Glutamatergic neuron (in vitro differentiated cells): ENCODE results near the gene ADIPOR2. TPM values are rescaled to one million over a fixed set of nuclear protein-coding genes. Genes with fewer than 3 reads are reported as not detected.

Source experiments
- DNase-seq: peaks from one replicate; pipeline ENCODE4 v3.0.0; 2022
- H3K27ac Mint-ChIP-seq: one replicate; pipeline ENCODE4 v1.8.0; 2020; ENCODE audit warnings: mild to moderate bottlenecking, mixed read lengths, inconsistent platforms; ENCODE audit not compliant: unreplicated experiment
- H3K27me3 Mint-ChIP-seq: one replicate; pipeline ENCODE4 v1.8.0; 2020; ENCODE audit warnings: mild to moderate bottlenecking, moderate library complexity, mixed read lengths, inconsistent platforms; ENCODE audit not compliant: unreplicated experiment
- H3K36me3 Mint-ChIP-seq: one replicate; pipeline ENCODE4 v1.8.0; 2020; ENCODE audit warnings: mild to moderate bottlenecking, mixed read lengths, inconsistent platforms; ENCODE audit not compliant: unreplicated experiment
- H3K4me1 Mint-ChIP-seq: one replicate; pipeline ENCODE4 v1.8.0; 2020; ENCODE audit warnings: mild to moderate bottlenecking, low read depth, mixed read lengths, inconsistent platforms; ENCODE audit not compliant: unreplicated experiment
- H3K4me3 Mint-ChIP-seq: one replicate; pipeline ENCODE4 v1.8.0; 2020; ENCODE audit warnings: mild to moderate bottlenecking, mixed read lengths, inconsistent platforms; ENCODE audit not compliant: unreplicated experiment
- H3K9me3 Mint-ChIP-seq: one replicate; pipeline ENCODE4 v1.8.0; 2020; ENCODE audit warnings: mild to moderate bottlenecking, moderate library complexity, mixed read lengths, inconsistent platforms; ENCODE audit not compliant: unreplicated experiment
- CTCF ChIP-seq: fragments of 200-600 bp; sonication (generic); IDR thresholded peaks from one replicate; pipeline ENCODE4 v1.5.0; 2021; ENCODE audit not compliant: partially characterized antibody, unreplicated experiment
- total RNA-seq: library from RNA; stranded (reverse); fragmentation: NEBNext Ultra II Directional; extraction: Animal tissue kit (Norgen Biotek cat#: 25700); gene quantifications from one replicate; pipeline ENCODE4 v1.2.1, GENCODE V29; 2021; ENCODE audit not compliant: unreplicated experiment

Gene ADIPOR2
- total RNA-seq, 1 donor from 2014 or later: 43.3 TPM

- Mint-ChIP-seq H3K27me3 (peaks cover 10% of the 10 kb centered on the region), H3K27ac (peak overlapping the region; percentile 34), H3K9me3 (peaks cover 20% of the 10 kb centered on the region), H3K36me3 (no peaks in the 10 kb centered on the region), H3K4me3 (peak overlapping the region; percentile 74), H3K4me1 (peaks cover 36% of the 10 kb centered on the region)
- no peak for DNase-seq
- no peak for TF ChIP-seq CTCF
These were observed 132.4 kb downstream of the ADIPOR2 start for GRCh38 chr12:1823237-1823636.

GRCh38 chr12:1825382-1826102 is 134.7 kb downstream of the ADIPOR2 start:
- H3K4me3 Mint-ChIP-seq: no peak overlapping the region
- no peak for TF ChIP-seq CTCF
- peaks cover 33% of the 10 kb centered on the region for H3K4me1 Mint-ChIP-seq
- H3K9me3 Mint-ChIP-seq: peaks cover 10% of the 10 kb centered on the region
- no peaks in the 10 kb centered on the region for H3K36me3 Mint-ChIP-seq
- no peak overlapping the region for H3K27ac Mint-ChIP-seq
- DNase-seq: no peak
- H3K27me3 Mint-ChIP-seq: peaks cover 3% of the 10 kb centered on the region

DNA sequence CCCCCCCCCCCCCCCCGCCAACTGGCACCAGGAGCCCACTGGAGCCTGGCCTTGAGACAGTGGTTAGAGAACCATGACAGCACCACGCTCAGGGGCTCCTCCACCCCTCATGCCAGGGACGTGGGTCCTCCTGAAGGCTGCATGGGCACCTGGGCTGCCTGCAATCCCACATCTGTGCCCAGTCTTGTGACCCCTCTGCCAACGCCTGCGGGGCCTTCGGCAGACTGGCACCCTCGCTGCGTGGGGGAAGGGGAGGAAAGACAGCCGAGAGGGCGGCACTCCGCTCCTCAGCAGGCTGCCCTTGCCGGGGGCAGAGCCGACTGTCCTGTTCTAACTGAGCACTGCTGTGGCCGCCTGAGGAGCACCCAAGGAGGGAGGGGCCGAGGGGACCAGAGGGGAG is 135.5 kb downstream of the ADIPOR2 start:
- H3K4me3 Mint-ChIP-seq: no peak overlapping the region
- H3K27ac Mint-ChIP-seq: no peak overlapping the region
- peaks cover 9% of the 10 kb centered on the region for H3K9me3 Mint-ChIP-seq
- no peak for DNase-seq
- TF ChIP-seq CTCF: no peak
- no peaks in the 10 kb centered on the region for H3K36me3 Mint-ChIP-seq
- peaks cover 28% of the 10 kb centered on the region for H3K4me1 Mint-ChIP-seq
- H3K27me3 Mint-ChIP-seq: peaks cover 1% of the 10 kb centered on the region

- Mint-ChIP-seq H3K4me3 (no peak overlapping the region), H3K27me3 (peaks cover 1% of the 10 kb centered on the region), H3K4me1 (peaks cover 28% of the 10 kb centered on the region), H3K36me3 (no peaks in the 10 kb centered on the region), H3K9me3 (peaks cover 9% of the 10 kb centered on the region), H3K27ac (no peak overlapping the region)
- TF ChIP-seq CTCF: no peak
- DNase-seq: no peak
These were observed 136.2 kb downstream of the ADIPOR2 start for GRCh38 chr12:1826867-1827705.
